Psoas muscle (tissue), 8 donors: Measurements from ENCODE around the gene OVCA2. TPM values are rescaled to one million over a fixed set of nuclear protein-coding genes. Genes with fewer than 3 reads are reported as not detected.
A peak's percentile ranks its signal among the peaks of the same experiment; 100 is the strongest.

ENCODE experiments used
- ATAC-seq, 4 donors: fragments of 200-7000 bp; cut with Tn5 transposase; one replicate each; pipeline ENCODE4 v1.9.1; 2020; ENCODE audit warnings: moderate library complexity in 3 of 4, mild to moderate bottlenecking in 2 of 4
- DNase-seq, 2 donors: peaks; one replicate each; pipeline ENCODE4 v3.0.0-alpha.2; 2020
- H3K27ac ChIP-seq: fragments of 200-600 bp; one replicate; pipeline ENCODE4 v1.8.0; 2022
- H3K27me3 ChIP-seq, 3 donors: fragments of 200-600 bp in 1 of 3; one replicate each; pipeline versions ENCODE4 v1.6.1 to v1.8.0; 2013 to 2022; ENCODE audit warnings: low read length in 2 of 3, mild to moderate bottlenecking in 2 of 3, moderate library complexity in 1 of 3; ENCODE audit not compliant: insufficient read depth in 3 of 3
- H3K36me3 ChIP-seq, 2 donors: fragments of 200-600 bp in 1 of 2; one replicate each; pipeline versions ENCODE4 v1.6.1 to v1.8.0; 2013 to 2022; ENCODE audit warnings: low read depth in 1 of 2, mild to moderate bottlenecking in 1 of 2, moderate library complexity in 1 of 2; ENCODE audit not compliant: insufficient read depth in 1 of 2
- H3K4me1 ChIP-seq: fragments of 200-600 bp; one replicate; pipeline ENCODE4 v1.8.0; 2022
- H3K4me3 ChIP-seq: fragments of 200-600 bp; one replicate; pipeline ENCODE4 v1.8.0; 2022; ENCODE audit warnings: mild to moderate bottlenecking
- H3K9me3 ChIP-seq: fragments of 200-600 bp; one replicate; pipeline ENCODE4 v1.8.0; 2022
- WGBS, 3 donors: extraction: QIAGEN DNeasy Blood & Tissue Kit; methylation state at CpG; one replicate each; pipeline versions ENCODE4 v1.1.6 to v1.1.7; 2013; 5-methylcytosine and 5-hydroxymethylcytosine counted together
- intact Hi-C, 2 donors: fragments of 100-400 bp; cut with DNase I; formaldehyde crosslinking; loops; one replicate each; pipeline versions ENCODE4 v1.11.0 to v1.14.2; 2022
- polyA plus RNA-seq, 3 donors: library from polyadenylated mRNA; stranded (reverse); fragments of 200-250 nt; gene quantifications; one replicate each; pipeline ENCODE4 v1.2.3, GENCODE V29; 2013
- total RNA-seq, 4 donors: library from RNA; stranded (reverse); fragmentation: NEBNext Ultra II Directional in 2 of 4; extraction: Animal tissue kit (Norgen Biotek cat#: 25700) in 2 of 4; gene quantifications; one replicate each; pipeline versions ENCODE4 v1.2.1 to v1.2.4, GENCODE V29; 2021 to 2023
- TF ChIP-seq, protein P1 (sequence below): fragments of 200-600 bp; IDR thresholded peaks from one replicate; pipeline ENCODE4 v1.8.0; 2022; ENCODE audit warnings: antibody characterized with exemption
- donor health status: healthy with polysubstance abuse.
- donor health status: DM: no; HTN: no; CAD: no; lungs with moderate emphysema.
- donor health status: Bipolar disorder and iron deficiency.
- donor health status: healthy.
- donor health status: DM: yes; HTN: yes; CAD: no.
- donor health status: DM: no; HTN: no; CAD: no.
- donor health status: DM: no; HTN: no; CAD: no.
- donor health status: DM: yes; HTN: yes; CAD: no.

Gene OVCA2
- total and polyA plus RNA-seq, 7 donors: 10.1 to 66.1 (median 23.0) TPM

GRCh38 chr17:2029911-2030778 is 11.7 kb upstream of the OVCA2 start, which contains the start of gene DPH1:
Gene DPH1, plus strand, starts transcription at chr17:2030153. Its CDS starts 17 bp downstream, at chr17:2030170.
- Histone ChIP-seq H3K4me1 (peaks cover 35% of the 10 kb centered on the region), H3K36me3 (peaks cover 0 to 21% of the 10 kb centered on the region in 2 donors), H3K27ac (peak within 1 kb of the TSS; percentile 93), H3K27me3 (no peaks in the 10 kb centered on the region), H3K9me3 (no peaks in the 10 kb centered on the region), H3K4me3 (peak within 1 kb of the TSS; percentile 94)
- intact Hi-C loops: loop anchor here (10.0 kb wide), 2 partner anchors 65 to 365 kb away; no protein-coding TSS in a partner anchor
- WGBS, 3 donors: 0 to 1% (median 0%) methylated on average over 55 to 59 of the region's 59 CpGs
- TF ChIP-seq, protein P1, sequence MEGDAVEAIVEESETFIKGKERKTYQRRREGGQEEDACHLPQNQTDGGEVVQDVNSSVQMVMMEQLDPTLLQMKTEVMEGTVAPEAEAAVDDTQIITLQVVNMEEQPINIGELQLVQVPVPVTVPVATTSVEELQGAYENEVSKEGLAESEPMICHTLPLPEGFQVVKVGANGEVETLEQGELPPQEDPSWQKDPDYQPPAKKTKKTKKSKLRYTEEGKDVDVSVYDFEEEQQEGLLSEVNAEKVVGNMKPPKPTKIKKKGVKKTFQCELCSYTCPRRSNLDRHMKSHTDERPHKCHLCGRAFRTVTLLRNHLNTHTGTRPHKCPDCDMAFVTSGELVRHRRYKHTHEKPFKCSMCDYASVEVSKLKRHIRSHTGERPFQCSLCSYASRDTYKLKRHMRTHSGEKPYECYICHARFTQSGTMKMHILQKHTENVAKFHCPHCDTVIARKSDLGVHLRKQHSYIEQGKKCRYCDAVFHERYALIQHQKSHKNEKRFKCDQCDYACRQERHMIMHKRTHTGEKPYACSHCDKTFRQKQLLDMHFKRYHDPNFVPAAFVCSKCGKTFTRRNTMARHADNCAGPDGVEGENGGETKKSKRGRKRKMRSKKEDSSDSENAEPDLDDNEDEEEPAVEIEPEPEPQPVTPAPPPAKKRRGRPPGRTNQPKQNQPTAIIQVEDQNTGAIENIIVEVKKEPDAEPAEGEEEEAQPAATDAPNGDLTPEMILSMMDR: no peak
- ATAC-seq (peak; percentile 88 to 92 (median 89)), DNase-seq (peak; percentile 92 to 96)

GRCh38 chr17:2030779-2031163 is 11.1 kb upstream of the OVCA2 start:
- peaks cover 32% of the 10 kb centered on the region for H3K4me1 ChIP-seq
- H3K27me3 ChIP-seq: no peaks in the 10 kb centered on the region
- ATAC-seq (no peak), DNase-seq (peak in 1 of 2 donors; percentile 76)
- TF ChIP-seq, protein P1: peak; percentile 55
- H3K27ac ChIP-seq: peak overlapping the region; percentile 93
- intact Hi-C loops: no loop called here
- H3K36me3 ChIP-seq: peaks cover 0 to 25% of the 10 kb centered on the region in 2 donors
- H3K9me3 ChIP-seq: no peaks in the 10 kb centered on the region
- WGBS, 3 donors: 12 to 21% (median 18%) methylated on average over 10 of the region's 10 CpGs
- peak overlapping the region; percentile 94 for H3K4me3 ChIP-seq

DNA sequence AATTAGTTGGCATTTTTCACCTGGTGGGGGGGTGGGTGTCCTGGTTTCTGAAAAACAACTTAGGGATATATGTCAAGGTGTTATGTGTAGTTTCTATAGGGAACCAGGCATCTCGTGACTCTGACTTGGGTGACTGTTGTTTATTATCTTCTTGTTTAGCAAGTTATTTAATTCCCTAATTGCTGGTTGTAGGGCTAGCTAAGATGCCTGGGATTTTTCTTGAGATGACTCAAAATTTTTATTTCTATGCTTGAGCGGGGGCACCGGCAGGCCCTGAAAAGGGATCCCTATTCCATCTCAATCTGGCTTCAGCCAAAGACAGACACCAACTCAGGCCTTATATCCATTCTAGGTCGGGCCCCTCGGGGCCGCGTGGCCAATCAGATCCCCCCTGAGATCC is 8.7 kb upstream of the OVCA2 start:
- 88 to 91% (median 89%) methylated on average over 7 of the region's 7 CpGs for WGBS, 3 donors

DNA sequence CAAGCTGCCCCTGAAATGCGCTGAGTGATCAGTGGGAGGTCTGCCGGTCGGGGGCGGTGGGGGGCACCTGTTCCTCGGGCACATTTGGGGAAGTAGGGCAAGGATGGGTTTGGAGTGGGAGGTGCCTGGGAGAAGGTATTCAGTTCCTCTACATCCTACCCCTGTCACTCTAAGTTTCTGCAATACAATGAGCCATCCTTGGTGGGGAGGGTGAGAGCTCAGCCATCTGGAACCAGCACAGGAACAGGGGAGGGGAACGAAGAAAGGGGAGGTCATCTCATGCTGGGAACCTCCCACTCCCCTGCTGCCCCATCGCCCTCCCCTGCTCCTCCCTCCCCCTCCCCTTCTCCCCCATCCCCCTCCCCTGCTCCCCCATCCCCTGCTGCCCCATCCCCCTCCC is 7.7 kb upstream of the OVCA2 start:
- 77 to 83% (median 82%) methylated on average over 5 to 7 of the region's 7 CpGs for WGBS, 3 donors
- ATAC-seq (no peak), DNase-seq (no peak)
- Histone ChIP-seq H3K36me3 (peaks cover 0 to 58% of the 10 kb centered on the region in 2 donors), H3K27me3 (no peaks in the 10 kb centered on the region), H3K27ac (no peak overlapping the region), H3K4me1 (peaks cover 25% of the 10 kb centered on the region), H3K9me3 (no peaks in the 10 kb centered on the region), H3K4me3 (no peak overlapping the region)
- intact Hi-C loops: no loop called here
- TF ChIP-seq, protein P1: no peak

More for the DNA sequence above, 8.7 kb upstream of the OVCA2 start:
- no peaks in the 10 kb centered on the region for H3K27me3 ChIP-seq
- H3K4me1 ChIP-seq: peaks cover 25% of the 10 kb centered on the region
- no peak overlapping the region for H3K27ac ChIP-seq
- no peak for DNase-seq
- TF ChIP-seq, protein P1: no peak
- no peak overlapping the region for H3K4me3 ChIP-seq
- H3K36me3 ChIP-seq: peaks cover 0 to 49% of the 10 kb centered on the region in 2 donors
- intact Hi-C loops: no loop called here
- H3K9me3 ChIP-seq: no peaks in the 10 kb centered on the region
- no peak for ATAC-seq
